ENCODE data around the gene ASTN2. TPM values are rescaled to one million over a fixed set of nuclear protein-coding genes. Genes with fewer than 3 reads are reported as not detected.

The ASTN2 gene
- total RNA-seq, 1 donor from 2014 or later, result 13.6 TPM

DNA sequence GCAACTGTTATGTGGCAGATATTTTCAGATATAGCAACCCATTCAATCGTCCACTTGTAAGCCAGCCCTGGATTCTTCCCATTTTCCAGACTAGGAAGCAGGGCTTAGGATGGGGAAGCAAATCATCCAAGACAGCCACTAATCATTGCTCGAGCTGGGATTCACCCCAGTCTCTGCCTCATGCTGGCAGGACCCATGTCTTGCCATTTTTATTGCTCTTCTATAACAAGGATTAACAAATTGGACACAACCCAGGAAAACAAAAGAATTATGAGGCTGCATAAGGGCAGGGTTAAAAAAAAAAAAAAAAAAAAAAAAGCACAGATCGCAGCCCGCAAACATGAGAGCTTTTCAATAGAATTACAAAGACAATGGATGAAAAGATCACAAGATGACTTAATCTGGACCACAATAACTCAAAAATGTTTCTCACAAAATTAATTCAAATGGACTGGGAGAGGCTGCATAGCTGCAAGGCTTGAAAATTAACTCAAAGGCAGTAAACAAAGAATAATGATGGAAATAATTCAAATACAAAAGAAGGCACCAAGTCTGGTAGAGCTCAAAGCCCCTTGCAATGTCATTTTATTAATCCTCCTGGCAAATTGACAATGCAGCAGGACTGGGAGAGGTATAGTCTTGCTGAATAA lies 40.7 kb downstream of the ASTN2 start:
- Mint-ChIP-seq H3K27ac (ENCODE audit: unreplicated experiment) (no peak overlapping the region), H3K9me3 (ENCODE audit: unreplicated experiment) (no peaks in the 10 kb centered on the region), H3K36me3 (ENCODE audit: low read depth, unreplicated experiment) (no peaks in the 10 kb centered on the region), H3K4me1 (ENCODE audit: low read depth, unreplicated experiment) (no peaks in the 10 kb centered on the region), H3K4me3 (ENCODE audit: unreplicated experiment) (no peak overlapping the region), H3K27me3 (ENCODE audit: low read depth, unreplicated experiment) (no peaks in the 10 kb centered on the region)
- H3K4me3 ChIP-seq (ENCODE audit: insufficient read depth, low read depth, low read length), result no peak overlapping the region
- no peak overlapping the region for H3K9ac ChIP-seq (ENCODE audit: low read length)
- no peak for DNase-seq (ENCODE audit: low read depth)
- no peaks in the 10 kb centered on the region for H4K20me1 ChIP-seq (ENCODE audit: insufficient read depth, low read length)
- no peak overlapping the region for H2AFZ ChIP-seq (ENCODE audit: low read depth, low read length)
- no peaks in the 10 kb centered on the region for H3K27me3 ChIP-seq (ENCODE audit: insufficient read depth, low read length)
- no peaks in the 10 kb centered on the region for H3K9me3 ChIP-seq (ENCODE audit: insufficient read depth, low read depth, low read length)
- no peaks in the 10 kb centered on the region for H3K36me3 ChIP-seq (ENCODE audit: insufficient read depth, low read length)
- H3K4me1 ChIP-seq (ENCODE audit: insufficient read depth, low read length), result no peaks in the 10 kb centered on the region
- no peaks in the 10 kb centered on the region for H3K79me2 ChIP-seq (ENCODE audit: insufficient read depth, low read length)
- no peak for FAIRE-seq
- H3K4me2 ChIP-seq (ENCODE audit: low read length), result no peak overlapping the region
- no peak for TF ChIP-seq EZH2 (IDR thresholded peaks at IDR 0.05; ENCODE audit: insufficient read depth, low read length)
- TF ChIP-seq, protein P1, sequence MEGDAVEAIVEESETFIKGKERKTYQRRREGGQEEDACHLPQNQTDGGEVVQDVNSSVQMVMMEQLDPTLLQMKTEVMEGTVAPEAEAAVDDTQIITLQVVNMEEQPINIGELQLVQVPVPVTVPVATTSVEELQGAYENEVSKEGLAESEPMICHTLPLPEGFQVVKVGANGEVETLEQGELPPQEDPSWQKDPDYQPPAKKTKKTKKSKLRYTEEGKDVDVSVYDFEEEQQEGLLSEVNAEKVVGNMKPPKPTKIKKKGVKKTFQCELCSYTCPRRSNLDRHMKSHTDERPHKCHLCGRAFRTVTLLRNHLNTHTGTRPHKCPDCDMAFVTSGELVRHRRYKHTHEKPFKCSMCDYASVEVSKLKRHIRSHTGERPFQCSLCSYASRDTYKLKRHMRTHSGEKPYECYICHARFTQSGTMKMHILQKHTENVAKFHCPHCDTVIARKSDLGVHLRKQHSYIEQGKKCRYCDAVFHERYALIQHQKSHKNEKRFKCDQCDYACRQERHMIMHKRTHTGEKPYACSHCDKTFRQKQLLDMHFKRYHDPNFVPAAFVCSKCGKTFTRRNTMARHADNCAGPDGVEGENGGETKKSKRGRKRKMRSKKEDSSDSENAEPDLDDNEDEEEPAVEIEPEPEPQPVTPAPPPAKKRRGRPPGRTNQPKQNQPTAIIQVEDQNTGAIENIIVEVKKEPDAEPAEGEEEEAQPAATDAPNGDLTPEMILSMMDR (IDR thresholded peaks at IDR 0.05; ENCODE audit: insufficient read depth, low read depth, low read length), result no peak
- H3K27ac ChIP-seq (ENCODE audit: low read depth, low read length), result no peak overlapping the region

DNA sequence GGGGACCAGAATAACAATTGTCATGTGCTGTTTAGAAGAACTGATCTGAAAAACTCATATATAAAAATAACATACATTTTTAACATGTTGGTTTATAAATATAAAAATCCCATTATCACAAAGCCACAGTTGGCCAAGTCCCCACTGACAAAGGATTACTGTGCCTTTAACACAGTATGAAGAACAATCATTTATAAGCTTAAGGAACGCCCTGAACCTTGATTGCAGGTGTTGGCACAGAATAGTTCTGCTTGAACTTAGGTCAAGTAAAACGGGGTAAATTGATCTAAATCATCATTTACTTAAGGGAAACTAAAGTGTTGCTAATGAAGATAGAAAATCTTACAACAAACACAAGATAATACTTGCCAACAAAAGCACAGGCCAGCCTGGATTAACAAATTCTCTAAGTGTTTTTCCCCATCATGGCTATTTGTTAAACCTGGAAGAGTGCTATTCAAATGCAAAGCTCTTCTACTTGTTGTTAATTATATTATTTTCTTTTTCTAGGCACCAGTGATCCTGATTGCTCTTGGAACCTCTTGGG lies 46.1 kb downstream of the ASTN2 start:
- Histone ChIP-seq H3K27ac (ENCODE audit: low read depth, low read length) (no peak overlapping the region), H3K27me3 (ENCODE audit: insufficient read depth, low read length) (no peaks in the 10 kb centered on the region), H3K79me2 (ENCODE audit: insufficient read depth, low read length) (no peaks in the 10 kb centered on the region), H3K9ac (ENCODE audit: low read length) (no peak overlapping the region), H2AFZ (ENCODE audit: low read depth, low read length) (no peak overlapping the region), H4K20me1 (ENCODE audit: insufficient read depth, low read length) (no peaks in the 10 kb centered on the region), H3K4me1 (ENCODE audit: insufficient read depth, low read length) (no peaks in the 10 kb centered on the region), H3K9me3 (ENCODE audit: insufficient read depth, low read depth, low read length) (no peaks in the 10 kb centered on the region), H3K4me2 (ENCODE audit: low read length) (no peak overlapping the region), H3K4me3 (ENCODE audit: insufficient read depth, low read depth, low read length) (no peak overlapping the region), H3K36me3 (ENCODE audit: insufficient read depth, low read length) (no peaks in the 10 kb centered on the region)
- Mint-ChIP-seq H3K27me3 (ENCODE audit: low read depth, unreplicated experiment) (peaks cover 2% of the 10 kb centered on the region), H3K4me3 (ENCODE audit: unreplicated experiment) (no peak overlapping the region), H3K27ac (ENCODE audit: unreplicated experiment) (no peak overlapping the region), H3K9me3 (ENCODE audit: unreplicated experiment) (no peaks in the 10 kb centered on the region), H3K36me3 (ENCODE audit: low read depth, unreplicated experiment) (no peaks in the 10 kb centered on the region), H3K4me1 (ENCODE audit: low read depth, unreplicated experiment) (no peaks in the 10 kb centered on the region)
- FAIRE-seq (no peak), DNase-seq (ENCODE audit: low read depth) (no peak)
- TF ChIP-seq, protein P1 (IDR thresholded peaks at IDR 0.05; ENCODE audit: insufficient read depth, low read depth, low read length), result no peak
- no peak for TF ChIP-seq EZH2 (IDR thresholded peaks at IDR 0.05; ENCODE audit: insufficient read depth, low read length)

DNA sequence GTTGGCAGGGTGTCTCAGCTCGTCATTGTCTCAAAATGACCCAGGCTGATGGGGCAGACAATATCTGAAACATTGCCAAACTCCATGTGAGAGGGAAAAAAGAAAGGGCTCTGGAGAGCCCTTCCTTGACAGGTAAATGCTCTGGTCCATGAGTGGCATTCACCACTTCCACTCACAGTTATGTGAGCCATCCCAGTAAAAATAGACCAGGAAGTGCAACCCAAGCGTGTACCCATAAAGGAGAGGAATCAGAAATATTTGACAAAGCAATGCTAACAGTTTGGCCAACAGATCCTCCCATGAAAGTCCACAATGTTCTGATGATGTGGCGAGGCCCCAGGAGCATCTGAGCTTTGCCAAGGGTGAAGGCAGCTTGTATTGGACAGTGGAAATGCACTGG lies 49.4 kb downstream of the ASTN2 start:
- Histone ChIP-seq H3K9ac (ENCODE audit: low read length) (no peak overlapping the region), H3K4me2 (ENCODE audit: low read length) (no peak overlapping the region), H3K4me3 (ENCODE audit: insufficient read depth, low read depth, low read length) (no peak overlapping the region), H3K36me3 (ENCODE audit: insufficient read depth, low read length) (no peaks in the 10 kb centered on the region), H3K9me3 (ENCODE audit: insufficient read depth, low read depth, low read length) (no peaks in the 10 kb centered on the region), H2AFZ (ENCODE audit: low read depth, low read length) (no peak overlapping the region), H4K20me1 (ENCODE audit: insufficient read depth, low read length) (no peaks in the 10 kb centered on the region), H3K4me1 (ENCODE audit: insufficient read depth, low read length) (no peaks in the 10 kb centered on the region), H3K27ac (ENCODE audit: low read depth, low read length) (no peak overlapping the region), H3K27me3 (ENCODE audit: insufficient read depth, low read length) (no peaks in the 10 kb centered on the region), H3K79me2 (ENCODE audit: insufficient read depth, low read length) (no peaks in the 10 kb centered on the region)
- DNase-seq (ENCODE audit: low read depth), result no peak
- Mint-ChIP-seq H3K4me3 (ENCODE audit: unreplicated experiment) (no peak overlapping the region), H3K27ac (ENCODE audit: unreplicated experiment) (no peak overlapping the region), H3K4me1 (ENCODE audit: low read depth, unreplicated experiment) (no peaks in the 10 kb centered on the region), H3K27me3 (ENCODE audit: low read depth, unreplicated experiment) (peaks cover 2% of the 10 kb centered on the region), H3K9me3 (ENCODE audit: unreplicated experiment) (no peaks in the 10 kb centered on the region), H3K36me3 (ENCODE audit: low read depth, unreplicated experiment) (no peaks in the 10 kb centered on the region)
- FAIRE-seq, result no peak
- TF ChIP-seq, protein P1 (IDR thresholded peaks at IDR 0.05; ENCODE audit: insufficient read depth, low read depth, low read length), result no peak
- TF ChIP-seq EZH2 (IDR thresholded peaks at IDR 0.05; ENCODE audit: insufficient read depth, low read length), result no peak
